ENCODE data around the gene NPM1.

Gene NPM1

GRCh38 chr5:171425596-171426244, 38.1 kb downstream of the NPM1 start (continued):
- no peak for TF ChIP-seq PRDM10 (tag by site-specific recombination; IDR thresholded peaks at IDR 0.05)
- TF ChIP-seq, protein P1, sequence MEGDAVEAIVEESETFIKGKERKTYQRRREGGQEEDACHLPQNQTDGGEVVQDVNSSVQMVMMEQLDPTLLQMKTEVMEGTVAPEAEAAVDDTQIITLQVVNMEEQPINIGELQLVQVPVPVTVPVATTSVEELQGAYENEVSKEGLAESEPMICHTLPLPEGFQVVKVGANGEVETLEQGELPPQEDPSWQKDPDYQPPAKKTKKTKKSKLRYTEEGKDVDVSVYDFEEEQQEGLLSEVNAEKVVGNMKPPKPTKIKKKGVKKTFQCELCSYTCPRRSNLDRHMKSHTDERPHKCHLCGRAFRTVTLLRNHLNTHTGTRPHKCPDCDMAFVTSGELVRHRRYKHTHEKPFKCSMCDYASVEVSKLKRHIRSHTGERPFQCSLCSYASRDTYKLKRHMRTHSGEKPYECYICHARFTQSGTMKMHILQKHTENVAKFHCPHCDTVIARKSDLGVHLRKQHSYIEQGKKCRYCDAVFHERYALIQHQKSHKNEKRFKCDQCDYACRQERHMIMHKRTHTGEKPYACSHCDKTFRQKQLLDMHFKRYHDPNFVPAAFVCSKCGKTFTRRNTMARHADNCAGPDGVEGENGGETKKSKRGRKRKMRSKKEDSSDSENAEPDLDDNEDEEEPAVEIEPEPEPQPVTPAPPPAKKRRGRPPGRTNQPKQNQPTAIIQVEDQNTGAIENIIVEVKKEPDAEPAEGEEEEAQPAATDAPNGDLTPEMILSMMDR (tag by site-specific recombination; IDR thresholded peaks at IDR 0.05) = no peak

DNA sequence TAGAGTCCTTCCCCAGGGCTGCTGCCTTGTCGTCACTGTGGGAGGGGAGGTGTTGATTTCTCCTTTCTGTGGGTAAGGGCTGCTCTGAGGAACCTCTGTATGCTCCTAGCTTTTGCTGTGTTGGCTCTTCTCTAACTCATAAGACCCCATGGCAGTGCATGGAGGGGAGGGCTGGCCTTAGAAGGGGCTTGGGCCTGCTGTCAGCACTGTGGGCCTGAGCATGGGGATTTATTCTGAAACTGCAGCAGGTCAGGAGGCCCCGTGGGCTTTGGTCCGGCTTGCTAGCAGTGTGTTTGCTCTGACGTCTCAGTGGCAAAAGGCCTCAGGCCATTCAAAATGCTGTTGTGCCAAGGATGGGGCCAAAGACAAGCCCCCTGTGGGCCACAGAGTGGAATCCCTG, 38.6 kb downstream of the NPM1 start:
- Histone ChIP-seq H3K9me3 (ENCODE audit: control insufficient read depth, insufficient read depth, low read depth, low read length) (no peaks in the 10 kb centered on the region), H3K27ac (ENCODE audit: extremely low read depth, low read depth, low read length) (no peak overlapping the region), H3K36me3 (ENCODE audit: control insufficient read depth in 2 of 2, insufficient read depth in 1 of 2, low read length in 2 of 2) (no peaks in the 10 kb centered on the region), H3K4me1 (ENCODE audit: control insufficient read depth, insufficient read depth, low read length) (peaks cover 2% of the 10 kb centered on the region; the same call in 1 of the 2 replicates), H3K4me3 (ENCODE audit: low read depth, low read length) (no peak overlapping the region)
- ChIA-PET POLR2A (no interaction called here), CTCF (no interaction called here)
- TF ChIP-seq ZNF843 (tag by site-specific recombination; IDR thresholded peaks at IDR 0.05) (no peak), ZNF311 (tag by site-specific recombination; IDR thresholded peaks at IDR 0.05; ENCODE audit: borderline replicate concordance) (no peak), GLIS1 (tag by site-specific recombination; IDR thresholded peaks at IDR 0.05) (no peak), ZNF610 (tag by site-specific recombination; IDR thresholded peaks at IDR 0.05; ENCODE audit: borderline replicate concordance) (no peak), ZNF404 (tag by site-specific recombination; IDR thresholded peaks at IDR 0.05) (no peak), ZNF561 (tag by site-specific recombination; IDR thresholded peaks at IDR 0.05; ENCODE audit: borderline replicate concordance) (no peak), ZBTB7A (tag by site-specific recombination; IDR thresholded peaks at IDR 0.05; ENCODE audit: low read depth) (no peak), ZNF239 (tag by site-specific recombination; IDR thresholded peaks at IDR 0.05) (no peak), ZNF133 (tag by site-specific recombination; IDR thresholded peaks at IDR 0.05) (no peak), ZNF629 (tag by site-specific recombination; IDR thresholded peaks at IDR 0.05) (no peak), BCL11A (tag by site-specific recombination; IDR thresholded peaks at IDR 0.05; ENCODE audit: low read depth) (no peak), ZNF560 (tag by site-specific recombination; IDR thresholded peaks at IDR 0.05; ENCODE audit: borderline replicate concordance) (no peak), ZSCAN18 (tag by site-specific recombination; IDR thresholded peaks at IDR 0.05) (no peak), GLIS2 (tag by site-specific recombination; IDR thresholded peaks at IDR 0.05) (no peak)
- TF ChIP-seq, protein P2, sequence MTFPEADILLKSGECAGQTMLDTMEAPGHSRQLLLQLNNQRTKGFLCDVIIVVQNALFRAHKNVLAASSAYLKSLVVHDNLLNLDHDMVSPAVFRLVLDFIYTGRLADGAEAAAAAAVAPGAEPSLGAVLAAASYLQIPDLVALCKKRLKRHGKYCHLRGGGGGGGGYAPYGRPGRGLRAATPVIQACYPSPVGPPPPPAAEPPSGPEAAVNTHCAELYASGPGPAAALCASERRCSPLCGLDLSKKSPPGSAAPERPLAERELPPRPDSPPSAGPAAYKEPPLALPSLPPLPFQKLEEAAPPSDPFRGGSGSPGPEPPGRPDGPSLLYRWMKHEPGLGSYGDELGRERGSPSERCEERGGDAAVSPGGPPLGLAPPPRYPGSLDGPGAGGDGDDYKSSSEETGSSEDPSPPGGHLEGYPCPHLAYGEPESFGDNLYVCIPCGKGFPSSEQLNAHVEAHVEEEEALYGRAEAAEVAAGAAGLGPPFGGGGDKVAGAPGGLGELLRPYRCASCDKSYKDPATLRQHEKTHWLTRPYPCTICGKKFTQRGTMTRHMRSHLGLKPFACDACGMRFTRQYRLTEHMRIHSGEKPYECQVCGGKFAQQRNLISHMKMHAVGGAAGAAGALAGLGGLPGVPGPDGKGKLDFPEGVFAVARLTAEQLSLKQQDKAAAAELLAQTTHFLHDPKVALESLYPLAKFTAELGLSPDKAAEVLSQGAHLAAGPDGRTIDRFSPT (tag by site-specific recombination; IDR thresholded peaks at IDR 0.05) = no peak
- TF ChIP-seq, protein P3, sequence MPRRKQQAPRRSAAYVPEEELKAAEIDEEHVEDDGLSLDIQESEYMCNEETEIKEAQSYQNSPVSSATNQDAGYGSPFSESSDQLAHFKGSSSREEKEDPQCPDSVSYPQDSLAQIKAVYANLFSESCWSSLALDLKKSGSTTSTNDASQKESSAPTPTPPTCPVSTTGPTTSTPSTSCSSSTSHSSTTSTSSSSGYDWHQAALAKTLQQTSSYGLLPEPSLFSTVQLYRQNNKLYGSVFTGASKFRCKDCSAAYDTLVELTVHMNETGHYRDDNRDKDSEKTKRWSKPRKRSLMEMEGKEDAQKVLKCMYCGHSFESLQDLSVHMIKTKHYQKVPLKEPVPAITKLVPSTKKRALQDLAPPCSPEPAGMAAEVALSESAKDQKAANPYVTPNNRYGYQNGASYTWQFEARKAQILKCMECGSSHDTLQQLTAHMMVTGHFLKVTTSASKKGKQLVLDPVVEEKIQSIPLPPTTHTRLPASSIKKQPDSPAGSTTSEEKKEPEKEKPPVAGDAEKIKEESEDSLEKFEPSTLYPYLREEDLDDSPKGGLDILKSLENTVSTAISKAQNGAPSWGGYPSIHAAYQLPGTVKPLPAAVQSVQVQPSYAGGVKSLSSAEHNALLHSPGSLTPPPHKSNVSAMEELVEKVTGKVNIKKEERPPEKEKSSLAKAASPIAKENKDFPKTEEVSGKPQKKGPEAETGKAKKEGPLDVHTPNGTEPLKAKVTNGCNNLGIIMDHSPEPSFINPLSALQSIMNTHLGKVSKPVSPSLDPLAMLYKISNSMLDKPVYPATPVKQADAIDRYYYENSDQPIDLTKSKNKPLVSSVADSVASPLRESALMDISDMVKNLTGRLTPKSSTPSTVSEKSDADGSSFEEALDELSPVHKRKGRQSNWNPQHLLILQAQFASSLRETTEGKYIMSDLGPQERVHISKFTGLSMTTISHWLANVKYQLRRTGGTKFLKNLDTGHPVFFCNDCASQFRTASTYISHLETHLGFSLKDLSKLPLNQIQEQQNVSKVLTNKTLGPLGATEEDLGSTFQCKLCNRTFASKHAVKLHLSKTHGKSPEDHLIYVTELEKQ (tag by site-specific recombination; IDR thresholded peaks at IDR 0.05; ENCODE audit: borderline replicate concordance) = no peak
- TF ChIP-seq, protein P4, sequence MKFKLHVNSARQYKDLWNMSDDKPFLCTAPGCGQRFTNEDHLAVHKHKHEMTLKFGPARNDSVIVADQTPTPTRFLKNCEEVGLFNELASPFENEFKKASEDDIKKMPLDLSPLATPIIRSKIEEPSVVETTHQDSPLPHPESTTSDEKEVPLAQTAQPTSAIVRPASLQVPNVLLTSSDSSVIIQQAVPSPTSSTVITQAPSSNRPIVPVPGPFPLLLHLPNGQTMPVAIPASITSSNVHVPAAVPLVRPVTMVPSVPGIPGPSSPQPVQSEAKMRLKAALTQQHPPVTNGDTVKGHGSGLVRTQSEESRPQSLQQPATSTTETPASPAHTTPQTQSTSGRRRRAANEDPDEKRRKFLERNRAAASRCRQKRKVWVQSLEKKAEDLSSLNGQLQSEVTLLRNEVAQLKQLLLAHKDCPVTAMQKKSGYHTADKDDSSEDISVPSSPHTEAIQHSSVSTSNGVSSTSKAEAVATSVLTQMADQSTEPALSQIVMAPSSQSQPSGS (tag by site-specific recombination; IDR thresholded peaks at IDR 0.05; ENCODE audit: low read depth) = no peak
- TF ChIP-seq, protein P5, sequence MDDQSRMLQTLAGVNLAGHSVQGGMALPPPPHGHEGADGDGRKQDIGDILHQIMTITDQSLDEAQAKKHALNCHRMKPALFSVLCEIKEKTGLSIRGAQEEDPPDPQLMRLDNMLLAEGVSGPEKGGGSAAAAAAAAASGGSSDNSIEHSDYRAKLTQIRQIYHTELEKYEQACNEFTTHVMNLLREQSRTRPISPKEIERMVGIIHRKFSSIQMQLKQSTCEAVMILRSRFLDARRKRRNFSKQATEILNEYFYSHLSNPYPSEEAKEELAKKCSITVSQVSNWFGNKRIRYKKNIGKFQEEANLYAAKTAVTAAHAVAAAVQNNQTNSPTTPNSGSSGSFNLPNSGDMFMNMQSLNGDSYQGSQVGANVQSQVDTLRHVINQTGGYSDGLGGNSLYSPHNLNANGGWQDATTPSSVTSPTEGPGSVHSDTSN (CRISPR knock-in tag; IDR thresholded peaks at IDR 0.05) = no peak
